ENCODE results near the gene HOXD13.

The HOXD13 gene

DNA sequence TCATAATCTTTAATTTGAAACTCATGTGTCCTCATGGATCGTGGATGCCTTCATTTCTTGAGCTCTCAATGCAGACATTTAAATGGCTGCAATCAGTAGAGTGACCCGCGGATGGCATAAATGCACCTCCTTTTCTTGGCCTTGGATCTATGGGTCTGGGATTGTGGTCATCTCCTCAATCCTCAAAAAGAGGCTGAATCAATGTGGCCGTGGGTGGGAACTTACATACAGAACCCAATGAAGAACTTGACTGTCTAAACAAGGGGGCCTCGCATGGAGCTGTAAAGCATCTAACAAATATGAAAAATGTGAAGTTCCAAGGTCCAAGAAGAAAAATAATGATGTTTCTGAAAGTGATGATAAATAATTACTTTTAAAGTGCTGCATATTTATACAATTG, 2.9 kb downstream of the HOXD13 start:
- DNase-seq: no peak

DNA sequence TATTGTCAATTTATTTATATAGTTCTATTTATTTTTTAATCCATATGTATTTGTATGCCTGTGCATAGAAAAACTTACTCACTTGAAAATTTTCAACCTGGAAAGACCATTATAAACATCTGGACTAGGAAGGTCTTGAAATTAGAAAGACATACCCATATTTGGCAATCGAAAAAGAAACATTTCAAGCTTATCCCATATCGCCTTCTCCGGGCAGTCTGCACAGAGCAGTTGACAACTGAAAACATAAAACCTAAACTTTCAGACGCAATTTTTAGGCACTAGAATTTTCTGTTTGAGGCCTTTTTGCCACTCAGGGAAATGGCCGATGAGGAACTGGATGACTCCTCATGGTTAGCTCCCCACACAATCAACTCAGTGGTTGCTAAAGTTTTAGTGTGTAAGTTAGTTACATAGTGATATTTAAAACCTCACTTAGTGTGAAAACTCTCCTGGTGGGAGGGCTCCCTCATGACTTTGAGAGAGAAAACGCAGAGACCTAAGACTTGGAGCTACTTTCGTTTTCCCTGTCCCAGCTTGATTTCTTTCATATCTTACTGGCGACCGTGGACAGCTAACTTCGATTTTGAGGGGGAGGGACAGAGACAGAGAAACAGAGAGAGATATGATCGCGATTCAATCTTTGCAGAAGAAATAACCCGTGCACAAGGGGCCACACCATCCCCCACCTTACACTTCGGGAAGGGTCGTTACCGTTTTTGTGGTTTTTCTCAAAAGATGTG, 3.9 kb downstream of the HOXD13 start:
- no peak for DNase-seq

DNA sequence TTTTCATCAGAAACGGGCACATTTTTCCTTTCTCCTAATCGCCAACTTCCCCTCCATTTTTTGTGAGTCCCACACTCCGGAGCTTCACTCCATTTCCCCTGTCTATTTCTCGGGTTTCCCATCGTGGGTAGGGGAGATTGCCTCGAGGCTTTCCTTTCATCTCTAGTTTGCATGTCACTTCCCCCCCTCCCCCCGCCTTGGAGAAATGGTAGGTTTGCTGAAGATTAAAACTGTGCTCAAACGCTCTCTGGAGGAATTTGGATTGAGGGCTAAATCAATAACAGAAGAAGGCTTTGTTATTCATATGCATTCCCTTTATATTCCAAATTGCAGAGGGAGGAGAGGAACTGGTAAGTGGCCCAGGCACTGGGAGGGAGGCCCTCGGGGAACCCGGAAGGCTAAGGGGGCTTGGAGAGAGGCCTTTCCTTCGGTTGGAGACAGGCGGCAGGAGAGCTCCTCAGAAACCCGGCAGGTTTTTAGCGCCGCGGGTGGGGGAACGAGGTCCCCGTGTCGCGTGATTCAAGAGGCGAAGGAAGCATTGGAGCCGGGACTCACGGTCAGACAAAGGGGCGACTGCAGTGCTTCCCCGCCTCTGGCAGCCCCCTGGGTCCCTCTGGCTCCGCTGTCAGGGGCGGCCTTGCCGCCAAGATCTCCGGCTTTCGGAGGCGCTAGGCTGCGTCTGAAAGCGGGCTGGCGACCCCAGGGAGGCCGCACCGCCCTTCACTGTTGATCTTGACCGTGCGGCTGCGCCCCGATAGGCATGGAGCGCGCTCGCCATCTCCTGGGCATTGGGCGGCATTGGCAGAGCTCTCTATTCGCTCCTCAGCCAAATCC, 4.7 kb downstream of the HOXD13 start:
- peak; percentile 59 for DNase-seq

DNA sequence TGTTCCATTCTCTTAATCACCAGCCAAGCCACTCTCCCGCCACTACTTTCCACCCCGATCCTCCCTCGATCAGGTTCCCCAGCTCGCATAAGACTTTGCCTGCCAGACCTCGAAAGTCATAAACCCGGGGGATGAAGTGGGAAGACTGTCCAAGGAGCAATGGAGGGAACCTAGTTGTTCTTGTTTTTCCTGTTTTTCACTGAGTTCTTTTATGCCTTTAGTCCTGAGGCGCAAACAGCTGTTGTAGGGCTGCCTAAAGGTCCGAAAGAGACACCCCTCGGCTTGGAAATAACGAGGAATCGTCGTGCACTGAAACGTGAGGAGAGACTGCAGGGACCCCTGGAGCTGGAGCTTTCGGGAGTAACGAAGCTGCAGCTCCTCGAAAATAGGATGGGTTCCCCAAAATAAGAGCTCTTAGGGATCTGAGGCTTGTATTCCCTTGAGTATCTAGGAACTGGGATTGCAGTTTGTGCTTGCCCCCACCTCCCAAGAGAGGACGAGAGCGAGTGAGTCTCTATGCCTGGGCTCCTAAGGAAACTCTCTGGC, 5.4 kb downstream of the HOXD13 start:
- no peak for DNase-seq

DNA sequence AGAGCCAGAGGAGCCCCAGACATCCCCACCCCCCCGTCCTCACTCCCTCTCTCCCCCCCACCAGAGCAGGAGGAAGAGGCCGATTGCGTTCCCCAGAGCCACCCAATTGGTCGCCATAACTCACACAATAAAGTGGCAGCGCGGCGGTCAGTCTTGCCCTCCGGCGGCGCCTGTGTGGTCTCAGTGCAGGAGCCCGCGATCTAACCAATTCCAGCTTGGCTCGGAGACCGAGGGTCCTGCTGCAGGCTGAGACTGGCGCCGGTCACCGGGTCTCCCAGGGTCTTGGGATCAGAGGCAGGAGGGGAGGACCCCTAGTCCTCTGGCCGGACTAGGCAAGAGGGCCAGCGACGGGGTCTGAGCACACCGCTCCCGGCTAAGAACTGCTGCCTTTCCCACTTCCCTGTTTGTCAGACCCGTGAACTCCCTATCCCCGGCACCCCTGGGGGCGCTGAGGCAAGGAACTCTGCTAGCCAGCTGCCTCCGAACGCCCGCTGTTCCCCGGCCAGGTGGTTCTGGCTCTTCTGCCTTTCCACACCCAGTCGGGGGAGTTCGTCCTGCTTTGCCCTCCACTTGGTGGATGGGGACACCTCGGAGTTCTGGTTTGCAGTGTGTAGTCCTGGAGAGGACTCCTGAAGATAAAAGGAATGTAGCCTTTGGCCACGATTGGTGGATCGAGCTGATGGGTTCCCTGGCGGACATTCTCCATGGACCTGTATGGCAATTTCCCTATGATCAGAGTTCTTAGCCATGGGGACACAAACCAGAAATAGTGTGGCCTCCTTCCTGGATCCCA, 6.0 kb downstream of the HOXD13 start:
- no peak for DNase-seq

DNA sequence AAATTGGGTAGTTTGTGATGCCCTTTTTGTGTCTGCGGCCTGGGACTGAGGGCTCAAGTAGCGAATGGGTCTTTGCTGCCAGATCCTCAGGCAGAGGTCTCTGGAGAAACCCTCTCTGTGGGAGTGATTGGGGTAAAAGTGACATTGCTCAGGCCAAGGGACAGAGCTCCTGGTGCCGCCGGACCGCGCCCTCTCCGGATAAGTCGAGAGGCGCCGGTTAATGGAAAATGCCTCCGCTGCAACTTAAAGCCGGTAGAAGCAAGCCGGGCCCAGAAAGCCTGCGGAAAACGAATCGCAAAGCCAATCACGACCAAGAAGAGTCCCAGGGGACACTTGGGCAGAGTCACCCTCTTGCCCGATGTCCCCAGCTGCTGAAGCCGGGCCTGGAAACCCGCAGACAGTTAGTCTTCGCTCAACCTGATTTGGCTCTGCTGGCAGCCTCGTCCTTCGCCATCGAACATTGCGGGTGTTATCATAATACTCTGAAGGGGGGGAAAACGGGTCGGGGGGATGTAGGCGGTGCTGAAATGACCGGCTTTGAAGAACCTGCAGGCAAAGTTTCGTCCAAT, 6.7 kb downstream of the HOXD13 start:
- DNase-seq: no peak

DNA sequence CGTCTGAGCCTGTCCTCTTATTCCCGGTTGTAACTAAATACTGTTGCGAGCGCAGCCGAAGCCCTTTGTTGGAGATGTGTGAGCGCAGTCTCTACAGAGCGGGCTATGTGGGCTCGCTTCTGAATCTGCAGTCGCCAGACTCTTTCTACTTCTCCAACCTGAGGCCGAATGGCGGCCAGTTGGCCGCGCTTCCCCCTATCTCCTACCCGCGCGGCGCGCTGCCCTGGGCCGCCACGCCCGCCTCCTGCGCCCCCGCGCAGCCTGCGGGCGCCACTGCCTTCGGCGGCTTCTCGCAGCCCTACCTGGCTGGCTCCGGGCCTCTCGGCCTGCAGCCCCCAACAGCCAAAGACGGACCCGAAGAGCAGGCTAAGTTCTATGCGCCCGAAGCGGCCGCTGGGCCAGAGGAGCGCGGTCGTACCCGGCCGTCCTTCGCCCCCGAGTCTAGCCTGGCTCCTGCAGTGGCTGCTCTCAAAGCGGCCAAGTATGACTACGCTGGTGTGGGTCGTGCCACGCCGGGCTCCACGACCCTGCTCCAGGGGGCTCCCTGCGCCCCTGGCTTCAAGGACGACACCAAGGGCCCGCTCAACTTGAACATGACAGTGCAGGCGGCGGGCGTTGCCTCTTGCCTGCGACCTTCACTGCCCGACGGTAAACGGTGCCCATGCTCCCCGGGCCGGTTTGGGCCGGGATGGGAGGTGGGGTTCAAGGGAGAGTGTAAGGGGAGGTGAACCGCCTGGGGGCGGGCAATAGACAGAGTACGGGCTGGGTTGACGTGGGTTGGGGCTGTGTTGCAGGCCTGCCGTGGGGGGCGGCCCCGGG, 7.4 kb downstream of the HOXD13 start, which contains the start of gene HOXD12:
HOXD12 (plus strand) TSS at position 68 of the 819 bp plus-strand sequence; CDS start at position 75, 7 bp downstream.
- no peak for DNase-seq

DNA sequence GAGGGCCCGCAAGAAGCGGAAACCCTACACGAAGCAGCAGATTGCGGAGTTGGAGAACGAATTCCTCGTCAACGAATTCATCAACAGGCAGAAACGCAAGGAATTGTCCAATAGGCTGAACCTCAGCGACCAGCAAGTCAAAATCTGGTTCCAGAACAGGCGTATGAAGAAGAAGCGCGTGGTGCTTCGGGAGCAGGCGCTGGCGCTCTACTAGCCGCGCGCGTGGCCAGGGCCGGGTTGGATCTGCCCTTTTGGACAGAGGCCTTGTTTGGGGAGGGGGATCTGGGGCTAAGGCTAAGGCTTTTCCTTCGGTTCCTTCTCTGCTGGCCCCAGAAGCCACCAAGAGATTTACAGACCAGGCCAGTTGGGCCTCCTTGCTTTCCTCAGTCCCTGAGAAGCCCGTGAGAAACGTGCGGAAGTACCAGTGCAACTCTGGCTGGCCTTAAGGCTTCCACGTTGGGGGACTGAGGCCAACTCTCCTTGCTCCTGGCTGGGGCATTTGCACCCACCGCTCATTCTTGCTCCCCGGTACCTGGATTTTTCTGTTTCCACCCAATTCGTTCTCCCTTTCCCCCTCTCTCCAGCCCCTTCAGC, 8.1 kb downstream of the HOXD13 start:
- no peak for DNase-seq

DNA sequence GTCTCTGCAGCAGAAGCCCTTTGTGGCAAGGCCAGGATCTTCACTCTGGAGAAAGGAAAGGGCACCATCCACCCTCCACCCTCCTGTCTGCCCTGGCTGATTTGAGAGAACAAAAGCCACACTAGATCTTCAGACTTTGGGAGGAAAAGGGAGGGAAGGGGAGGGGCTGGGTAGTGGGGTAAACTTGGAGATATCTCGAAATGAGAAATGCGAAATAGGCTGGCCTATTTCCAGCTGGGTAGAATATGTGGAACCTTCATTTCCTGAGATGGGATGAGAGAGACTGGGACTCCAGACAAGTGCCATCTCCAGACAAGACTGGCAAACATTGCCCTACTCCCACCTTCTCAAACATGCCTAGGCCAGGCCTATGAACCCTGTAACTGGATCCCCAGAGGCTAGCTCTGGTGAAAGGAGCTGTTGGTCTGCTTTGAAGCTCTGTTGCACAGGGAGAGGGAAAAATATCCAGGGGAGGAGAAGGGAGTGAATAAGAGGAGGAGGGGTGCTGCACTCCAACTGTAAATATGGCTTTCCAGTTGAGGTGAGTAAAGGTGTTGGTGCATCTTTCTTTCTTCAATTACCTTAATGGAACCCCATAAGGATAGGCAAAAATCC, 8.8 kb downstream of the HOXD13 start:
- DNase-seq: no peak

DNA sequence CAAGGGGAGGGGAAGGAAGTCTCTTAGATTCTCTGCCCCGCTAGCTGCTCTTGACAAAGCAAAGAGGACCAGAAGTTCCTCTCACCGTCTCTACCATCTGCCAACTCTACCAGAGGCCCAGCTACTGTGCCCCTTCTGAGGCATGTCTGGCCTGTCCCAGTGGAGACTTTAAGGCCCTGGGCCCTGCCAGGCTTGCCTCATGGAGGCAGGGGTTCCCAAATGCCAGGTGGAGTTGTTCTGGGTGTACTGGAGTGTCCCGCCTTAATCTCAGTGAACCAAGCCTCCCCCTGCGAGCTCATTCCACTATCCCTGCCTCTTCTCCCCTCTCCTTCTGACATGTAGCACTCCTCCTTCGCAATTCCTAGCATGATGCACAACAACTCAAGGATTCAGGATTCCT, 9.3 kb downstream of the HOXD13 start:
- DNase-seq: no peak

DNA sequence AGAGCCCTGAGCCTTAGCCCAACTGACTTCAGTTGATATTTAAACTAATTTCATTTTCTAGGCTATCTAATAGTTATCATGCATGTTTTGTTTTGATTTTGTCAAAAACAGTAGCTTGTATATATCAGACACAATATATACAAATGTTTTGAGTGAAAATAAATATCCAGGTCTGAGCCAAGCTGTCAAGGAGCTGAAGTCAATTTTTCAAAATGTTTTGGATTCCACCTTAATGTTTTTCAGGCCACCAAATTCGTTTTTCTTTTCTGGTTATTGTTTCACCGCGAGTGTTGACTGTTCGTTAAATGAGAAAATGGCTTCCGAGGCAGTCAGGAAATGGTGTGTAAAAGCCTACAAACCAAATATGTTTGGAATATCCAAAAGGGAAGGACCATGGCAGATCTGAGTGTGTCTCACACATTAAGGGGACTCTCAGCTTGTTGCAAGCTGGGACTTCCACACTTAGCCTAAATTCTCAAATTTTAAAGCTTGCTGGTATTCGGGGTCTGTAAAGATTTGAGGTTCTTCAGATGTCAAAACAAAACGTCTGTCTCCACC, 9.9 kb downstream of the HOXD13 start:
- no peak for DNase-seq

DNA sequence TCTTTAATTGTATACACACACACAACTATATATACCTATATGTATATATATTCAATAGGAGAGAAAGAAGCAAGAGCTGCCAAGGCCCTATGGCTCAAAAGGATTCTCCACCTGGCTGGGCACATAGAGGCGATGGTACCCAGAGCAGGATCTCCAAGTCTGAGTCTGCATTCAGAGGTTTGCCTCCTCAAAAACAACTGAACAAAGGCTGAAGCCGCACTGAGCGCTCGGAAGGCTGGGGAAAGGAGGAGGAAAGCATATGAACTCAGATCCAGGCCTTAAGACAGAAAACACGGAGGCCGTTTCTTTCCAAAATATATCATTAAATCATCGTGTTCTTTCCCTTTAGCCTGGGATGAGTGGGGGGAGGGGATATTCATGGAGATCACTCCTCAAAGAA, 10.7 kb downstream of the HOXD13 start:
- DNase-seq: no peak

DNA sequence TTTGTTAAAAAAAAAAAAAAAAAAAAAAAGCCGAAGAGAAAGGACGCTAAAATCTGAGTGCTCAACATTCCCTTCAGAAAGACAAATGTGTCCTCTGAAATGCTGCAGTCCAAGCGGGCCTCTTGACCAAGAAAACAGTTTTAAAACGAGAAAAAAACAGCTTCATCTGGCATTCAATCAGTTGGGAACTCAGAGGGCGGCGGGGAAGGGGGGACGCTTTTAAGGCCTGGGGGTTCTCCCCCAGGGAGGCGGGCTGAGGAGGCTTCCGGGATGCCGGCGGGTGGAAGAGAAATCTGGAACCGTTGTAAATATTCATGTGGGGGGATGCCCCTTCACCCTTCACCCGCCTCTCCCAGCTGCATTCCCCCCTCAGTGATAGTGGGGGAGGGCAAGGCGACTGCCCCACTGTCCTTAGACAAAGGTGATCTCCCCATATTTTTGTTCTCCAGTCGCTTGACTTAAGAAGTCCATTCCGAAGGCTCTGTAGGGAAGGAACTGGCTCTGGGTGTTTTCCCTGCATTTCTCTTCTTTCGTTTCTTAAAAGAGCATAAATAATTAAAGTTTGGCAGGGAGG, 11.3 kb downstream of the HOXD13 start:
- no peak for DNase-seq

DNA sequence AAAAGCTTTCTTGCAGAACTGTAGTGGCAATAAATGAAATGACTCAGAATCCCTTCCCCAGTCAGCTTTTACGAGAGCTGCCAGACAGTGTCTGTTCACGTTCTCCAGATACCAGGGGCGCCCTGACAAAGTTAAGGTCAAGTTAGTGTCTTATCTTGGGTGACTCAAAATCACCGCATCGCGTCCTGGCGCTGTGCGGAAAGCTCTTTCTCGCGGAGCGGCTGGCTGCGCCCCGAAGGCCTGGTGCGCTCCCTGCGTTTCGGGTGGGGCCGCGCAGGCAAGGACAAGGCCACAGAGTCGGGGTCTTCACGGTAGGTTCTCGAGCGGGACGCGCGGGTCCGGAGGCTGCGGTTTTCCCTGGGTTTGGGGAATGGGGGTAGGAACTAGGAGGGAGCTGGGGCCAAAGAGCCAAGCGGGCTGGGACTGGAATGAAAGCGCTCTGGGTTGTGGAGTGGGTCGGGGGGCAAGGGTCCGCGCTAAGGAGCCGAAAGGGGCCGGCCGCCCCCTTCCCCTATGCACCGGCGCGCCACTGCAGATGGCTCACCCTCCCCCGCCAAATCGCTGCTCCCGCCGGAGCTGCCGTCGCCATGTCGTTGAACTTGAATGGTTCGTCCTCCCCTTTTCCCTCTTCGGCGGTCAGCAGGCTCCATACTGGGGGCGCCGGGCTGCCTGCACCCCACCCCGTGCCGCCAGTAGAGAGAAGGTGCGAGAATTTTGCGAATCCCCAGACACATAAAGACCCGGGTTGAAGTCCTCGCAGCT, 12.0 kb downstream of the HOXD13 start:
- no peak for DNase-seq

DNA sequence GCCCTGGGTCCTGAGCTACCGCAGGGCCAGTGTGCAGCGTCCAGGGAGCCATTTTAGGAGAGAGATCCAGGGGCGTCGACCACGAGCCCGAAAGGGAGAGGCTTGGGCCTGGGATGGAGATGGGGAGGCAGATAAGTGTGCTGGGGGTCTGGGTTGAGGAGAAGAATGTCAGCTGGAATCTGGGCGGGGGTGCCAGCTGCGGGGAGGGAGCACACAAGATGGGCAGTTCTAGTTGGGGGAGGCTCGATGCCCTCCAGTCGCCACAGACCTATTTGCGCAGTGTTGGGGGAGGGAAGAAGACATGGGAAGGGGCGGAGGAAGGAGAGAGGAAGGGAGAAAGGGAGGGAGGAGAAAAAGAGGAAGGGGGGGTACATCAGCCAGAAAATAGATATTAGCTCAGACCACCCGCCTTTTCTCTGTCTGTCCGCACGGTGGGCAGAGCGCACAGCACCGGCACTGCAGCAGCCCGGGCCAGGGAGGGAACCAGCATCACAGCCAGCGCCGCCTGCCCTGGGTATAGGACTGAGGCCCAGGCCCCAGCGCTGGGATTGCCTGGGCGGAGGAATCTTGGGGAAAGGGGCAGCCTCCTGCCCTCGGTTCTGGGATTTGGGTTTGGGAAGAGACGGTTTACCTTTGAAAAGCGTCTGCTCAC, 12.7 kb downstream of the HOXD13 start:
- no peak for DNase-seq

DNA sequence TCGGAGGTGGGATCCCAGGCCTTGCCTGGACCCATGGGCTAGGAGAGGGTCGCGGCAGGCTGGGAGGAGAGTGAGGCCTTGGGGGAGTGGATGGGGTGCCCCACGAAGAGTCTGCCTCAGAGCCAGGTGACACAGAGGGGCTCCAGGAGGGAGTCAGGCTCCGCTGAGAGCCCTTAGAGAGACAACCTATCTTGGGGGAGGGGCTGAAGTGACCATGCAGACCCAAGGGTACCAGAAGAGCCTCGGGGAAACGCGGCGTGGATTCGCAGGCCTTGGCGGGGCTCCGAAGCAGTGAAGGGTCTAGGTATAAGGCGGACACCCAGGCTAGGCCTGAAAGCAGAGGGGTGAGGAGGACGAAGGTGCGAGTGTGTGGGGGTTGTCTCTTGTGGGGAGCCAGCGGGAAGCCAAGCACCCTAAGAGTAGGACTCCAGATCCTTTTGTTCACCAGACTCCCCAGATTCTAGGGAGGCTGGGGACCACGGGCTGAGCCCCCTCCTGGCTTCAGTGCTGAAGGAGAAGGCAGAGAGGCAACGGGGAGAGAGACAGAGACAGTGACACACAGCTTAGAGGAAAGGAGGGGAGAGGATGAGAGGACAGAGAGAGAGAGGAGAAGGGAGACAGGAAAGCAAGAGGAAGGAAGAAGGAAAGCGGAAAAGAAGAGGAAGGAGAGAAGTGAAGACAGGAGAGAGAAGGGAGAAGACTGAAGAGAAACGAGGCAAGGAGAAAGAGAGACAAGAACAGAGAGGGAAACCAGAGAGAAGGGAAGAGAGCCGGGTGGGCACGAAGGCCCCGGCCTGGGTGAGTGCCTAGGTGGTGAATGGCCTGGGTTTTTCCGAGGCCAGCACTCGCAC, 13.4 kb downstream of the HOXD13 start:
- no peak for DNase-seq

DNA sequence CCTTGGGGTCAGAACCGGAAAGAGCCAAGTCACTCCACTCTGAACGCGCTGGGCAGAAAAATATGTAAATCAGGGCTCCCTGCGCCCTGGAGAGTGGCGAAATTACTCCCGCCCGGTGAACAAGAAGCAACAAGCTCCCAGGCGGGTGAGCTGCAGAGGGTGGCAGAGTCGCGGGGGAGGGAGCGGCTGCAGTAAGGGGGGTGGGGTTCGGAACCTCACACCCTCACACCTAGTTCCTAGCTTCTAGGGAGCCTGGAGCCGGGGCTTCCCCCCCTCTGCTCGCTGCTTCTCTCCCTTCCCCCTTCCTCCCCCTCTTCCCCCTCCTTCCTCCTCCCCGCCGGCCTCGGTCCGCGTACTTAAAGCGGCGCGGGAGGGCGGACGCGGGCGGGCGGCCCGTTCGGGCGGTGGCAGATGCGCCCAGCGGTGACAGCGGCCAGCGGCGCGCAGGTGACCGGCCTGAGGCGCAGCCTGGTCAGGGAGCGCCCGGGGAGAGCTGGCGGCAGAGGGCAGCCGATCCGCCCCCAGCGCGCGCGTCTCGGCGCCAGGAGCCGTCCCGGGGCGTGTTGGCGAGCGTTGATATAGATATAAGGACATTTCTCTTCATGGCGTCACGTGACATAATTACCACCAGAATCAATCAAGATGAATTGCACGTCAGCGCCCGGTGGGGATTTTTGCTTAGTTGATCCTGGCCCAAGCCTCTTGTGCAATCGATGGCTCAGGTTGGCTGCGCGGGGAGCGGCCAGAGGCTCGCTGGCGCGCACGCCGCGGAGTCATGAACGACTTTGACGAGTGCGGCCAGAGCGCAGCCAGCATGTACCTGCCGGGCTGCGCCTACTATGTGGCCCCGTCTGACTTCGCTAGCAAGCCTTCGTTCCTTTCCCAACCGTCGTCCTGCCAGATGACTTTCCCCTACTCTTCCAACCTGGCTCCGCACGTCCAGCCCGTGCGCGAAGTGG, 14.3 kb downstream of the HOXD13 start, which contains the start of gene HOXD11:
HOXD11 (plus strand) TSS at position 700 of the 959 bp plus-strand sequence; CDS start at position 776, 76 bp downstream.
- no peak for DNase-seq
